HUES48 (cell line): ENCODE data around the gene NFE2L3.

Source experiments
- H3K27ac ChIP-seq: one replicate; pipeline ENCODE4 v1.7.0; 2013; ENCODE audit warnings: low read depth, low read length, inconsistent platforms
- H3K27me3 ChIP-seq: 2 replicates; pipeline ENCODE4 v1.6.1; 2013; ENCODE audit warnings: mild to moderate bottlenecking, low read length; ENCODE audit not compliant: control insufficient read depth, insufficient read depth
- H3K36me3 ChIP-seq: 2 replicates; pipeline ENCODE4 v1.6.1; 2013; ENCODE audit warnings: low read length; ENCODE audit not compliant: control insufficient read depth, insufficient read depth
- H3K4me1 ChIP-seq: 2 replicates; pipeline ENCODE4 v1.6.1; 2013; ENCODE audit warnings: mild to moderate bottlenecking, low read length; ENCODE audit not compliant: control insufficient read depth, insufficient read depth
- H3K4me3 ChIP-seq: 2 replicates; pipeline ENCODE4 v1.5.1; 2013; ENCODE audit warnings: mild to moderate bottlenecking, low read depth, low read length
- H3K9ac ChIP-seq: 2 replicates; pipeline ENCODE4 v1.6.1; 2013; ENCODE audit warnings: mild to moderate bottlenecking, low read depth, low read length, moderate library complexity
- H3K9me3 ChIP-seq: 2 replicates; pipeline ENCODE4 v1.6.1; 2013; ENCODE audit warnings: low read length; ENCODE audit not compliant: control insufficient read depth, insufficient read depth

NFE2L3 gene

GRCh38 chr7:26127411-26127810 is 24.6 kb upstream of the NFE2L3 start:
- H3K9ac ChIP-seq: no peak overlapping the region
- no peaks in the 10 kb centered on the region for H3K9me3 ChIP-seq
- H3K27me3 ChIP-seq: no peaks in the 10 kb centered on the region
- no peaks in the 10 kb centered on the region for H3K36me3 ChIP-seq
- no peak overlapping the region for H3K27ac ChIP-seq
- H3K4me3 ChIP-seq: no peak overlapping the region
- no peaks in the 10 kb centered on the region for H3K4me1 ChIP-seq

GRCh38 chr7:26131056-26131589 is 20.9 kb upstream of the NFE2L3 start:
- no peaks in the 10 kb centered on the region for H3K4me1 ChIP-seq
- no peaks in the 10 kb centered on the region for H3K27me3 ChIP-seq
- no peak overlapping the region for H3K9ac ChIP-seq
- no peaks in the 10 kb centered on the region for H3K9me3 ChIP-seq
- no peak overlapping the region for H3K27ac ChIP-seq
- no peak overlapping the region for H3K4me3 ChIP-seq
- H3K36me3 ChIP-seq: no peaks in the 10 kb centered on the region

- Histone ChIP-seq H3K36me3 (no peaks in the 10 kb centered on the region), H3K9me3 (no peaks in the 10 kb centered on the region), H3K27ac (no peak overlapping the region), H3K9ac (no peak overlapping the region), H3K27me3 (no peaks in the 10 kb centered on the region), H3K4me1 (no peaks in the 10 kb centered on the region), H3K4me3 (no peak overlapping the region)
Measured at GRCh38 chr7:26135076-26135475, 16.9 kb upstream of the NFE2L3 start.

GRCh38 chr7:26135551-26135950 is 16.4 kb upstream of the NFE2L3 start:
- Histone ChIP-seq H3K36me3 (no peaks in the 10 kb centered on the region), H3K4me1 (no peaks in the 10 kb centered on the region), H3K27me3 (no peaks in the 10 kb centered on the region), H3K9ac (no peak overlapping the region), H3K4me3 (no peak overlapping the region), H3K9me3 (no peaks in the 10 kb centered on the region), H3K27ac (no peak overlapping the region)

GRCh38 chr7:26136831-26137230 is 15.2 kb upstream of the NFE2L3 start:
- no peaks in the 10 kb centered on the region for H3K36me3 ChIP-seq
- no peak overlapping the region for H3K4me3 ChIP-seq
- no peaks in the 10 kb centered on the region for H3K4me1 ChIP-seq
- H3K9ac ChIP-seq: no peak overlapping the region
- H3K27me3 ChIP-seq: no peaks in the 10 kb centered on the region
- no peak overlapping the region for H3K27ac ChIP-seq
- H3K9me3 ChIP-seq: no peaks in the 10 kb centered on the region

GRCh38 chr7:26140380-26140779 is 11.6 kb upstream of the NFE2L3 start:
- Histone ChIP-seq H3K9ac (no peak overlapping the region), H3K4me3 (no peak overlapping the region), H3K9me3 (no peaks in the 10 kb centered on the region), H3K27me3 (no peaks in the 10 kb centered on the region), H3K4me1 (no peaks in the 10 kb centered on the region), H3K36me3 (no peaks in the 10 kb centered on the region), H3K27ac (no peak overlapping the region)

- no peak overlapping the region for H3K27ac ChIP-seq
- no peaks in the 10 kb centered on the region for H3K9me3 ChIP-seq
- H3K27me3 ChIP-seq: no peaks in the 10 kb centered on the region
- H3K9ac ChIP-seq: no peak overlapping the region
- no peaks in the 10 kb centered on the region for H3K4me1 ChIP-seq
- H3K4me3 ChIP-seq: no peak overlapping the region
- H3K36me3 ChIP-seq: no peaks in the 10 kb centered on the region
Measured at GRCh38 chr7:26141077-26141476, 10.9 kb upstream of the NFE2L3 start.

GRCh38 chr7:26143298-26144048 is 8.5 kb upstream of the NFE2L3 start:
- peaks cover 5% of the 10 kb centered on the region; the same call in 1 of the 2 replicates for H3K9me3 ChIP-seq
- no peak overlapping the region for H3K9ac ChIP-seq
- no peaks in the 10 kb centered on the region for H3K36me3 ChIP-seq
- H3K27me3 ChIP-seq: no peaks in the 10 kb centered on the region
- H3K4me3 ChIP-seq: no peak overlapping the region
- H3K4me1 ChIP-seq: no peaks in the 10 kb centered on the region
- H3K27ac ChIP-seq: no peak overlapping the region

- no peaks in the 10 kb centered on the region for H3K36me3 ChIP-seq
- no peaks in the 10 kb centered on the region for H3K27me3 ChIP-seq
- H3K9me3 ChIP-seq: peaks cover 5% of the 10 kb centered on the region; the same call in 1 of the 2 replicates
- no peak overlapping the region for H3K4me3 ChIP-seq
- H3K9ac ChIP-seq: no peak overlapping the region
- 0 out of 2 replicates have a peak, but pooled peaks cover 3% of the 10 kb centered on the region for H3K4me1 ChIP-seq
- H3K27ac ChIP-seq: no peak overlapping the region
Measured at GRCh38 chr7:26144184-26145080, 7.6 kb upstream of the NFE2L3 start.

GRCh38 chr7:26145238-26145637 is 6.8 kb upstream of the NFE2L3 start:
- Histone ChIP-seq H3K27me3 (no peaks in the 10 kb centered on the region), H3K9me3 (peaks cover 5% of the 10 kb centered on the region; the same call in 1 of the 2 replicates), H3K36me3 (no peaks in the 10 kb centered on the region), H3K27ac (no peak overlapping the region), H3K9ac (no peak overlapping the region), H3K4me1 (0 out of 2 replicates have a peak, but pooled peaks cover 3% of the 10 kb centered on the region), H3K4me3 (no peak overlapping the region)

- H3K27me3 ChIP-seq: no peaks in the 10 kb centered on the region
- H3K4me3 ChIP-seq: no peak overlapping the region
- no peak overlapping the region for H3K27ac ChIP-seq
- no peaks in the 10 kb centered on the region for H3K36me3 ChIP-seq
- no peak overlapping the region for H3K9ac ChIP-seq
- H3K9me3 ChIP-seq: peaks cover 5% of the 10 kb centered on the region; the same call in 1 of the 2 replicates
- H3K4me1 ChIP-seq: peaks cover 8% of the 10 kb centered on the region
Measured at GRCh38 chr7:26147030-26147429, 5.0 kb upstream of the NFE2L3 start.
